HG02678 (cell line): Measurements from ENCODE around the gene ACO1.

ENCODE experiments used
- ATAC-seq: cut with Tn5 transposase; IDR thresholded peaks from one replicate; pipeline ENCODE4 v1.9.1; 2021; ENCODE audit warnings: mild to moderate bottlenecking, moderate library complexity; ENCODE audit not compliant: unreplicated experiment

ACO1 gene

DNA sequence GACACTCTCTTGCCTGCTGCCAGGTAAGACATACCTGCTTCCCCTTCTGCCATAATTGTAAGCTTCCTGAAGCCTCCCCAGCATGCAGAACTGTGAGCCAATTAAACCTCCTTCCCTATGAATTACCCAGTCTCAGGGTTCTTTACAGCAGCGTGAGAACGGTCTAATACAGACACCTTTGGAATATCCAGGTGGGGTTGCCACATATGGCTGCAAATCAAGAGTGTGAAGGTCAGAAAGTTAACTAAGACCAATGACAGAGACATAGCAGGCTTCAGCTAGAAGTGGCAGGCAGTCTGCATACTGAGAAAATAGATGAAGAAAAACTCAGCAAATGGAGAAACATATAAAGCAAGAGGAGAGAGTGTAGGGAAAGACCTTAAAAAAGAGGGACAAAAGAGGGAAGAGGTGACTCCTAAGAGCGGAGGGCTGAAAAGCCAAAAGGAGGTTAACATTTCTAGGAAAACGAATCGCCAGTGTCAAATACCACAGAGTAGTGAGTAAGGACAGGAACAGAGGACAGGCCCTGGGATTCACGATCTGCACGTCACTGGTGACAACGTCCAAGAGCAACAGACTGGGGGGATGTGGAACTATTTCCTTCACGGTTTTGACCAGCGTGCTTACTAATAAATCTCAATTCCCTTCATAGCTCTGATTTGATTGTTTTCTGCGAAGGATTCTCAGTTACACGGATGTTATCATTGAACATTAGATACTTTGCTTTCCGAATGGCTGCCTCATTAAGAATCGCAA, 1.7 kb upstream of the ACO1 start:
- ATAC-seq = no peak

DNA sequence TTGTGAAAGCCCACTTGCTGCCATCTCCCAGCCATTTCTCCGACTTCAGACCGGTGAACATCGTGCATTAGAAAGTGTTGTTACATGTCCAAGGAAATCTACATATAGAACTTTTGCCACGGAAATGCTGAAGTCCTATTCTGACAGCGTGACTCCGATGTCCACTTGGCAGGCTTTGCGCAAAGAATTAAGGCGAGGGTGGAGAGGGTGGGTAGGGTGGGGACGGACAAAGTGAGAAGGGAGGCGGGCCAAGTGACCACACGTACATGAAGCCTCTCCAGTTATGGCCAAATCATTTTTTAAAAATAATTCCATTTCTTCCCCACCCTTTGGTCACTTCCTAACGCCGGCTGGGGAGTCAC, 460 bp upstream of the ACO1 start:
- ATAC-seq = peak; percentile 0

DNA sequence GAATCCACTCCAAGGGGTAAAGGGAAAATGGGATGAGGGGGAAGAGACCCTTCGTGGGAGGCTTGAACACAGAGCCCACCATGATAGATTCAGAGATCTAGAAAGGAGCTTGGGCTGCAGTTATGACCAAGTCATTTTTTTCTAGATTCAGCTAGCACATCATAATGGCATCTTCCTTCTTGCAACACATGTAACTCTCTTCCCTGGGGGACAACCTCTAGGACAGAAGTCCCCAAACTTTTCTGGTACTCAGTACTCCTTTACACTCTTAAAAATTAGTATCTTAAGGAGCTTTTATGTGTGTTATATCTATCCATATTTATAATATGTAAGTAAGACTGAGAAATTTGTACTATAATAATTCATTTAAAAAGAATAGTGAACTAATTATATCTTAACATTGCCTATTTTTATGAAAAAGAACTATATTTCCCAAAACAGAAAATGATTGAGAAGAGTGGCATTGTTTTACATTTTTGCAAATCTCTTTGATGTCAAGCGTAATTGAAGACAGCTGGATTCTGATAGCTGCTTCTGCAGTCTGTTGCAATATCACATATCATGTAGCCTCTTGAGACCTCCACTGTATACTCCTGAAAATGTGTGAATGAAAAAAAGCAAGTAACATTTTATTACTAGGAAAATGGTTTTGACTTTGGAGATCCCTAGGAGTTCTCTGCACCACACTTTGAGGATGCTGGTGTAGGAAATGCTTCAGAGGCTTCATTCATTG, 875 bp downstream of the ACO1 start:
- no peak for ATAC-seq

DNA sequence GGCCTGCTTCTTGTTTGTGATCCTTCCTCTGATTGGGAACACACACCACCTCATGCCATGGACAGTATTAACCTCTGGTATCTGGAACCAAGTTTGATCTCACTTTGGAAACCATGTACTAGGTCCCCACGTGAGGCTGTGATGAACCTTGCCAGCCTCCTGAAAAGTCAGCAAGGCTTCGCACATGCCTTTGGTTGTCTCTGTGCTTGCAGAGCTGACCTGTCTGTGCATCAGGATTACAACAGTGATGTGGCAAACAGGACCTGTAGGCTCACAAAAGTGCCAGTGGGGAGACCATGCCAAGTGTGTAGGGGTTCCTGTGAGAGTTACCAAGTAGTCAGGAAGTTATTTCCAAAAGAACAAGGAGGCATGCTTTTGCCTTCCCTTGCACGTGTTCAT, 1.4 kb downstream of the ACO1 start:
- no peak for ATAC-seq

DNA sequence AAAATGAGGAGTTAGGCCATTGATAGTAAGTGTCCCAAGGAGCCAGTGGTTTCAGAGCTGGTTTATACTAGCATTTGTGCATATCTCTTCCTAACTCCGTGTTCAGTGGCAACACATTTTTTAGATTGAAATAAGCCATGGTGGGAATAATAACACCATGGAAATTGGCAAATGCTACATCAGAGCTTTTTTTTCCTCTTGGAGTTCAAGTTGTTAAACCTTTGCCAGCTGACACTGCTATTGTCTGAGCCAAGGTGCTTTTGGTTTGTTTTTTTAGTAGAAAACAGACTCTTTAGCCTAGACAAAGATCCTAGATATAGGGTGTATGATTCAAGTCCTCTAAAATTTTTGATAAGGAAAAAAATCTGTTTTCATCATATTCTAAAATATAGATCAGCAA, 2.8 kb downstream of the ACO1 start:
- no peak for ATAC-seq

DNA sequence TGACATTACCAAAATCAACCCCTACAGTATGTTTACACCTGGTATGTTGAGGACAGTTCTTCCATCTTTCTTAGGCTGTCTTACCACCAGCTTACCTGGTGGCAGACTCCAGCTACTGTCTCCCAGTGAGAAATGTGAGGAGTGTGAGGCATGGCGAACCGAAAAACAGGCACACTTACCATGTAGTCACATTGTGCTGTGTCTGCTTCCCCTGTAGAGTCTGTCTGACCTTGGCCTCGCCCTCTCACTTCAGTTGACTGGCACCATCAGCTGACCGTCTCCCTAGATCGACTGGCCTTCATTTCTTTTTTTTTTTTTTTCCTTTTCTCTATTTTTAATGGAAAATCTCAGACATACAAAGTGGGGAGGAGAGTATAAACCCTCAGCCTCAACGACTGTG, 4.9 kb downstream of the ACO1 start:
- ATAC-seq = no peak

DNA sequence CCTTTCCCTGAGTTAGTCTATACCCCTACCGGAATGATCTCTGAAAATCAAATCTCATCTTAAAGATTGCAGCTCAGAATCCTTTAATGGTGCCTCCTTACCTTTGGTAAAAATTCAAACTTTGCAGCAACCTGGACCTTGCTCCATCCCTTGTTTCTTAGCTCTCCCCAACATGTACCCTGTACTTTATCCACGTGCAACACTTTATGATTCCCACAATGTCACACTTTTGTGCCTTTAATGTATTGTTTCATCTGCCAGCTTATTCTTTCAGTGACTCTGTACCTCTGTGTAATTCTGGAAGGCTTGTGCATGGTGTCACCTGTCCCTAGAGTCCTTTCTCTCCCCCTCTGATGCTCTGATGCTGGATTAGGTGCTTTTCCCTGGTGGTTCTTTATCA, 9.5 kb downstream of the ACO1 start:
- ATAC-seq = no peak

DNA sequence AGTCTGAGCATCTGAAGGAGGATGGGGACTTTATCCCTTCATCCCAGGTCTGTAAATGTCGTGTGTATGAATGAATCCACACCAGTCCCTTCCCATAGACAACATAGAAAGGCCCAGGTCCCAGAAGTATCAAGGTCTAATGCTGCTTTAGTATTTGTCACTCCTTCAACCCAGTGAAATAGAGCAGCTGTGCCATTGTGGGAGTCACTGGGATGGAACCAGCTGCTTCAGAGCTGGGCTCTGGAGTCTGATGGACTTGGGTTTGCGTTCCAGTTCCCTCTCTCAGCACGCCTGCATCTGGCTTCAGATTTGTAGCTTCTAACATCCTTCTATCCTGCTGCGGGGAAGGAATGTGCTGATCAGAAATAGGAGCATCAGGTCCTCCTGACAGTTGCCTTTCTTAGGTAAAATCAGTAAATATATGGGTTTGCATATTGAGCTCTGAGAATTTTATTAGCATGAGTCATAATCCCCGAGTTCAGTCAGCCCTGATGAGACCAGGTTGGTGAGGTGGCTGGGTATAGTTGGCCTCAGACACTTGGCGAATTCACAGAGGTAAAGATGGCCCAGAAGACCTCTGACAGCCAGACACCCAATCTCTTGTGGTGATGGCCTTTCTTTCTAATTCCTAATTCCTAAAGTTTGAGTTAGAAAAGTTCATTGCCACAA, 10.1 kb downstream of the ACO1 start:
- no peak for ATAC-seq

DNA sequence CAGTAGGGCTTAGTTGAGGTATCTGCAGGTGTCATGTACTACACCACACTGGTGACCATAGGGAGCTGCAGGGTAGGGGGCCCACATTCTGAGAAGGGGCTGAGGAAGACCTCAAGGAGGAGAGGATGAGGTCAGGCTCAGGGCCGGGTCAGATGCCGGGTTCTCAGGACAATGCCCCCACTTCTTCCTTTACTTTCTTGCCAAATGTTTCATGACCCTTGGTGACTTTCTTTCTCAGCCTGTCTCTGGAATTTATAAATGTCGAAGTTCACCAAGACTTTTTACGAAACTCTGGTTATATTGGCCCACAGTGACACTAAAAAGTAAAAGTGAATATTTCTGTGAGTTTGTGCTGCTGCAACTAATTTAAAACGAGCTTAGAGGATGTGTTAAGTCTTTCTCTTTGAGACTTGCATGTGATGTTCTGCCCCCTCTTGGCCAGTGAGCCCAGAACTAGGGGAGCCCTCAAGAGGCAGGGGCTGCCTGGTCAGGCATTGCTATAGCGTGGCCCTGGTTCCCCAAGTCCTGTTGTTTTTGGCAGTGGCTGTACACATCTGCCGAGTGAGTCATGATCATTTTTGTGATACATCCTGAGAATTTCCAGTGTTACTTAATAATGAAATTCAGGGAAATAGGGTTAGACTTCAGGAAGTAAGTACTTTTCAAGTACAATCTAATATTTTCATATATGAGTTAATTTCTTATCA, 11.2 kb downstream of the ACO1 start:
- ATAC-seq = no peak

DNA sequence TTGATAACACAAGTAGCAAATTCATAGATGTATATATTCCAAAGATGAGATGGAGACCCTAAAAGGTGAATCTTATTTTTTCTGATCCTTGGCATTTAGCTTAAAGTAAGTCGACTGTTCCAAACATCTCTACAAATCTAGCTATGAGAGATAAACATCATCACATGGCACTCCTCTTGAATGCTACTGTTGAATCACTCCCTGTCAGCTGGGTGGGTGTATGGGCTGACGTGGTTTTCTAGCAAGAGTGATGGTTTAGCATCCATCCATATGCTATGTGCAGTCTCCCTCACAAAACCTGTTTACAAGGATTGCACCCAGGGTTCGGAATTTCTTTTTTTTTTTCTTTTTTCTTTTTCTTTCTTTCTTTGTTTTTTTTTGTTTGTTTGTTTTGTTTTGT, 13.8 kb downstream of the ACO1 start:
- ATAC-seq = no peak

DNA sequence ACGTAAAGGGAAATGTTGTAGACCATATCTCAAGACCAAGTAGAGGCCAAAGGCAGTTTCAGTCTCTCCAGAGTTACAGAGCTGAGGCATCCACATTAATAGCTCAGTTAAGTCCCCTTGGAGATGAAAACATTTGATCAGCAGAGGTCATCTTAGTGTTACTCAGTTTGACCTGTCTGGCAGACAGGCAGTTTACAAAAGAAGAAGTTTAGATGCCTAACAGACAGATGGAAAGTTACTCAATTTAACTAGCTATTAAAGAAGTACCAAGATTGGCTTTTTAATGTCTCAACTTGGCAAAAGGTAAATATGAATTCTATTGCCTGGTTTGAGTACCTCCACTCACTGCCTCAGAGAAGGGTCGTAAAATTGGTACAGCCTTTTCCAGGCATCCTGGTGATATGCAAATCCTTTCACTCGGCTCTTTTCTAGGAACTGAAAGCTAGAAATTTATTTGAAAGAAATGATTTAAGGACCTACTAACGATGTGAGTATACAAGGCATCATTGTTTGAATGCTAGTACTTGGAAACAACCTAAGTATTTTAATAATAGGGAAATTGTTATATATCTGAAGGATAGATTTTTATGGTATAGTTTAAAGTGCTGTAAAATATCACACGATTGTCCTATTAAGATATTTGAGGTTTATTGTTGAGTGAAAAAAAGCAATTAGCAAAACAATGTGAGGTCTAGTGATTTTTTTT, 14.8 kb downstream of the ACO1 start:
- no peak for ATAC-seq

DNA sequence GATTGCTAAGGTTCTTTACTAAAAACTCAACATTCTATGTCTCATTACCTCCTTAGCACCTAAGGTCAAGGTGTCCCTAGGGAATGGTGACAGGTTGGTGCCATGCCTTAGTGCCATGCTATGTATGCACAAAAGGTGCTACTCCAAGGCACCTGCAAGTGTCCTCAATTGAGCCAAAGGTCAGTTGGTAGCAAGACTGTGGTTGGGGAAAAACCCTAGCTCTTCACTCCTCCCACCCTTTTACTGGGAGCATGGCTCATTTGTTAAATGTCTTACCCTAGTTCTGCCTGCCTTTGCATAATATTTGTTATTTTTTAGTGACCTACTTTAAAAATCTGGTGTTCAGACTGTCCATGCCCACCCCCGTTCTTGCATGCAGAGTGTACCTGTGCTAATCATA, 17.0 kb downstream of the ACO1 start:
- no peak for ATAC-seq

DNA sequence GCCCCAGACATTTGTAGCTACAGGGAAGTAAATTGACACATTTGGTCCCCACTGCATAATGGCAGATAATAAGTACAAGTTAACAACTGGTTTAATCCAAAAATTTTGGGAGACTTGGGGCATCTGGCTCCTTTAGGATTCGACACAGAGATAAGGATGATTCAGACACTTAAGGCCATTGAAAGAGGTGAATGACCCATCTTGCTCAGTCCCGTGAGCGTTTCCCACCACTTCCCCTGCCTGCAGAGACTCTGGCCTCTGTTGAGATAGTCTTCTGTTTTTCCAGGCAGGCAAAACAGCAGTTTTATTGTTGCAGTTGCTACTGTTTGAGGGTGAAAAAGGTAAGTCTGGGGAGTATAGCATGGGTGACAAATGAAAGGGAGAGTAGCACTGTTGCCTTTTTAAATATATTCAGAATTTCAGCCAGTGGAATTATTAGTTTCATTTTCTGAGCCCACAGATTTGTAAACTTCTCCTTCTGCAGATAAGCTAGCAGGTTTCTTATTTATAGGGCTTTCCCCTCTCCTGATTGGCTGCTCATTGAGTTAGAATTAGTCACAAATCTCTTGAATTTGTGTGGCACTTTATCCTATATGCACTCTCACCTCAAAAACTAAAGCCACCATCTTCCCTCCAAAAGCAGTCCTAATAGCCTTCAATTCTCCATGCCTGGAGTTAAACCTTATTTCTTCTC, 19.3 kb downstream of the ACO1 start:
- ATAC-seq = no peak

DNA sequence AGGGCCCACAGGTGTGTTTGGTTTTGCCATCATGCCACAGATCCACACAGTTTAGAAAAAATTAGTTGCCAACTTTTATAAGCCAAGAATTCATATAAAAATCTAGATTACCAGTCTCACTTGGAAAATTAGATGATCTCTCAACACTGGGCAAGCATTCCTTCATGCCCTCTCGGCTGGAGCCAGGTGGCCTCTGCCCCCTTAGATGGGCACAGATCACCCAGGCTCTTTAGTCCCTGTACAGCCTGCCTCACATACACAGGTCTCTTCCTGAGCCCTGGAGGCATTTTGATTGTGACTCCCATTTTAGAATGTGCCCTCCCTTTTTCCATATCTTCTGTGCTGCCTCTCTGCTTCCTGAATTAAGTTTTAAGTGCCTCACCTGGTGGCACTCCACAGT, 20.0 kb downstream of the ACO1 start:
- no peak for ATAC-seq

DNA sequence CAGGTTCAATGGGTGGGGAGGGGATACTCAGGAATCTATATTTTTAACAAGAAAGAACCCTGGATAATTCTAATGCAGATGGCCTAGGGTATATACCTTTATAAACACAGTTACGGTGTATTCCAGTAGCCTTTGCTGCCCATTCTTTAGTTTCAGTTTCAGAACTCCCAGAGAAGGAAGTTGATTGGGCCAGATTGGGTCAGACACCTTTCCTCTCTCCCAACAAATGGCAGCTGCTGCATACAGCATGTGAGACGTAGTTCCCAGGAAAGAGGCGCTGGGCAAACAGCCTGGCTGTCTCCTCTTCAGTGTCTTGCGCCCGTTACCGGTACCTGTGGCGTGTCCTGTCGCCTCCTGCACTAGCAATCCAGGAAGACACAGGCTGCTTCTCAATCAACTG, 20.4 kb downstream of the ACO1 start:
- no peak for ATAC-seq

DNA sequence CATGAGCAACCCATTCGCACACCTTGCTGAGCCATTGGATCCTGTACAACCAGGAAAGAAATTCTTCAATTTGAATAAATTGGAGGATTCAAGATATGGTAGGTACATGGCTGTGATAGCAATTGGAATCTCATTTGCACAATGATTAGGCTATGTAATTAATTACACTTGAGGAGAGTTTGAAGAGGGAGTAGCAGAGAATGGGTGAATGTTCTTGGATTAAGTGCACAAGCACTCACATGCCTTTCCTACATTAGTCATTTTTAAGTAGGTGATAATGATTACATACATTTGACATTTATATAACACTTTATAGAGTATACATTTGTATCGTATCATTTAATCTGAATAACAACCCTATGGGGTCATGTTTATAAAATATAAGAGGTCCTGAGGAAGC, 21.1 kb downstream of the ACO1 start:
- ATAC-seq = no peak

DNA sequence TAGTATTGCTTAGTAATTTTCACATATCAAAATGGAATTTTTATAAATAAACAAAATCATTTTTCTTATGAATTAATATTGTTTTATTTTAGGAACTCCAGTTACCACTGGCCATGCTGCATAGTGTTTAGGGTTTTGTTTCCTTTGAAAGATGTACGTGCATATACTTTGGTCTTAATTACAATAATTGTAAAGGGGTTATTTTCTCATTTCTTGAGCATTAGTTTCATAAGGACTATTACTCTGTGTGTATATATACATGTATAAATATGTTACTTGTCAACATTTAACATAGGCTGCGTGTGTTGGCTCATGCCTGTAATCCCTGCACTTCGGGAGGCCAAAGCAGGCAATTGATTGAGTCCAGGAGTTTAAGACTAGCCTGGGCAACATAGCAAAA, 21.6 kb downstream of the ACO1 start:
- no peak for ATAC-seq

DNA sequence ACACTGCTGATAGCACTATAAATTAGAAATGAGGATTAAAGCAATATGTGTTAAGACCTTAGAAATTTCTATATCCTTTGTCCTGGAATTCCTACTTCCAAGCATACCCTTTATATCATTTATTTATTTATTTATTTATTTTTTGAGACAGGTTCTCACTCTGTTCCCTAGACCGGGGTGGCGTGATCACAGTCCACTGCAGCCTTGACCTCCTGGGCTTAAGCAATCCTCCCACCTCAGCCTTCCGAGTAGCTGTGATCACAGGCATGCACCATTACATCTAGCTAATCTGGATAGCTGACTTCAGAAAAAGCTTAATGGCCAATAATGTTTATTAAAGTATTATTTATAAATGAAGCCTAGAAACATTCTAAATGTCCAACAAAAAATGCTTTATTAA, 27.3 kb downstream of the ACO1 start:
- no peak for ATAC-seq

DNA sequence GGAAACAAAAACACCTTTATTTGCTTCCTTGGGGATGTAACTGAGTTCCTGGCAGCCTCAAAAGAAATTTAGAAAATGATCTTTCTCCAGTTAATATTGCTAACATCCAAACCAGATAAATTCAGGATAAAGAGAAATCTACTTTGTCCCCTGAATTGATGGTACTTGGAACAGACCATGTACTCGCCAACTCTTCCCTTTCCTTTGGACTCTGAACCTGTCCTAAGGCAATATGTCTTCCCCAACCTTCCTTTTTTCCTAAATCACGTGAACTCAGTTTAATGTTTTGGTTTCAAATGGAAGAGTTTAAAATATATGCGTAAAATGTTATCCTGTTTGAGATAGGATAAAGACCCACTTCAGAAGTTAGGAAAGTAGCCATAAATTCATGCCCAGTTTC, 28.0 kb downstream of the ACO1 start:
- no peak for ATAC-seq

DNA sequence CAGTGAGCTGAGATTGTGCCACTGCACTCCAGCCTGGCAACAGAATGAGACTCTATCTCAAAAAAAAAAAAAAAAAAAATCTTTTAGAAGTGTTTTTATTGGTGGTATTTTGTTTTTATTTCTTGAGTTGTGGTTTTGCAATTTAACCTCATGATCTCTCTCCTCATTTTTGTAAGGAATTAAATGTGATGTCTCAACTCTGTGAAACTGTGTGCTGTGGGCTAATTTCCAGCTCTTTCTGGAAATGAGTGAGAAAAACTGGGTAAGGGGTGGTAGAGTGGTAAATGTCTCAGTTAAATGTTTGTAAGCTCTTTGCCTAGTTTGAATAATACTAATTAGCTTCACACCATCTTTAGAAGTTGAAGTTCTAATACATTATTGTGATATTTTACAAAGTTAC, 29.0 kb downstream of the ACO1 start:
- ATAC-seq = no peak
